Caco-2 (cell line): ENCODE measurements around the gene BID. TPM values are rescaled to one million over a fixed set of nuclear protein-coding genes. Genes with fewer than 3 reads are reported as not detected.

Experiments
- BruUV-seq: library from RNA; stranded (reverse); fragments of 400-500 nt; replicated peaks from 2 replicates; lab custom pipeline; 2021; lab: Mats Ljungman, UMichigan
- CTCF ChIA-PET: fragments of 300-600 bp; sonication (Branson Sonifier 250); formaldehyde crosslinking; loops from one replicate; lab custom pipeline; 2022; ENCODE audit warnings: antibody characterized with exemption; lab: Charles Lee
- POLR2A ChIA-PET: fragments of 300-600 bp; sonication (Branson Sonifier 250); formaldehyde crosslinking; loops from one replicate; lab custom pipeline; 2022; ENCODE audit warnings: antibody characterized with exemption; lab: Charles Lee
- DNase-seq, 2 experiments: peaks; one replicate each; pipeline versions ENCODE4 v3.0.0 to v3.0.0-alpha.2; 2020 to 2022
- H3K27me3 ChIP-seq: replicated peaks from 2 replicates; pipeline ENCODE4 v1.6.0; 2011; ENCODE audit warnings: low read length; ENCODE audit not compliant: control insufficient read depth, insufficient read depth
- H3K36me3 ChIP-seq: 2 replicates; pipeline ENCODE4 v1.5.1; 2011; ENCODE audit warnings: low read length; ENCODE audit not compliant: control insufficient read depth, insufficient read depth
- H3K4me1 ChIP-seq: fragments of 250-450 bp; sonication (Bioruptor Pico); 2 replicates; pipeline ENCODE4 v1.5.1; 2020; ENCODE audit warnings: mild to moderate bottlenecking
- H3K4me3 ChIP-seq: 2 replicates; pipeline ENCODE4 v1.5.1; 2011; ENCODE audit warnings: low read depth, mild to moderate bottlenecking, control low read depth, low read length
- H3K9me3 ChIP-seq: fragments of 250-450 bp; sonication (Bioruptor Pico); 2 replicates; pipeline ENCODE4 v1.5.1; 2020; ENCODE audit warnings: mild to moderate bottlenecking, moderate library complexity
- H3K27ac Mint-ChIP-seq: one replicate; pipeline ENCODE4 v1.8.0; 2022; ENCODE audit warnings: mixed read lengths; ENCODE audit not compliant: unreplicated experiment
- H3K27me3 Mint-ChIP-seq: one replicate; pipeline ENCODE4 v1.8.0; 2022; ENCODE audit warnings: mixed read lengths; ENCODE audit not compliant: insufficient read depth, unreplicated experiment
- H3K36me3 Mint-ChIP-seq: one replicate; pipeline ENCODE4 v1.8.0; 2022; ENCODE audit warnings: mild to moderate bottlenecking, mixed read lengths; ENCODE audit not compliant: insufficient read depth, unreplicated experiment
- H3K4me1 Mint-ChIP-seq: one replicate; pipeline ENCODE4 v1.8.0; 2022; ENCODE audit warnings: low read depth, mixed read lengths; ENCODE audit not compliant: unreplicated experiment
- H3K4me3 Mint-ChIP-seq: one replicate; pipeline ENCODE4 v1.8.0; 2022; ENCODE audit warnings: mild to moderate bottlenecking, moderate library complexity, mixed read lengths; ENCODE audit not compliant: unreplicated experiment
- H3K9me3 Mint-ChIP-seq: one replicate; pipeline ENCODE4 v1.8.0; 2022; ENCODE audit warnings: mixed read lengths; ENCODE audit not compliant: unreplicated experiment
- CTCF ChIP-seq, 2 experiments: fragments of 200-600 bp in 1 of 2; IDR thresholded peaks; 1 replicate in 1 of 2; 2 replicates in 1 of 2; pipeline versions ENCODE4 v1.5.1 to v1.8.0; 2011 to 2022; ENCODE audit warnings: antibody characterized with exemption in 1 of 2, control low read depth in 1 of 2, inconsistent platforms in 1 of 2, low read depth in 1 of 2, low read length in 1 of 2, mild to moderate bottlenecking in 1 of 2, moderate library complexity in 1 of 2; ENCODE audit not compliant: insufficient read depth in 1 of 2, severe bottlenecking in 1 of 2, unreplicated experiment in 1 of 2
- intact Hi-C: fragments of 100-400 bp; cut with micrococcal nuclease; formaldehyde crosslinking; loops from one replicate; pipeline ENCODE4 v1.10.0; 2022; ENCODE audit not compliant: unreplicated experiment
- total RNA-seq: library from RNA; stranded (reverse); gene quantifications from 2 replicates; pipeline ENCODE4 v1.2.3, GENCODE V29; 2022

The BID gene
- total RNA-seq, 1 experiment from 2014 or later: 28.2 TPM

- no peak for DNase-seq
- Mint-ChIP-seq H3K9me3 (no peaks in the 10 kb centered on the region), H3K36me3 (peaks cover 10% of the 10 kb centered on the region), H3K27ac (no peak overlapping the region), H3K27me3 (no peaks in the 10 kb centered on the region), H3K4me3 (no peak overlapping the region), H3K4me1 (peaks cover 6% of the 10 kb centered on the region)
- no peaks in the 10 kb centered on the region; the same call in 1 of the 2 replicates for H3K36me3 ChIP-seq
- H3K9me3 ChIP-seq: no peaks in the 10 kb centered on the region
- POLR2A ChIA-PET: no interaction called here
- H3K4me1 ChIP-seq: peaks cover 9% of the 10 kb centered on the region; the same call in 1 of the 2 replicates
- CTCF ChIA-PET: no interaction called here
- no TSS peak for BruUV-seq
- no peaks in the 10 kb centered on the region for H3K27me3 ChIP-seq
- intact Hi-C loops: no loop called here
- no peak overlapping the region for H3K4me3 ChIP-seq
- no peak for TF ChIP-seq CTCF (IDR thresholded peaks at IDR 0.05; ENCODE audit: insufficient read depth in 1 of 2, low read depth in 1 of 2, low read length in 1 of 2, severe bottlenecking in 1 of 2, unreplicated experiment in 1 of 2)
Measured at GRCh38 chr22:17770180-17771077, 3.8 kb downstream of the BID start.

GRCh38 chr22:17769716-17770082, 4.6 kb downstream of the BID start:
- DNase-seq: no peak
- H3K27me3 ChIP-seq: no peaks in the 10 kb centered on the region
- intact Hi-C loops: no loop called here
- no peak for TF ChIP-seq CTCF (IDR thresholded peaks at IDR 0.05; ENCODE audit: insufficient read depth in 1 of 2, low read depth in 1 of 2, low read length in 1 of 2, severe bottlenecking in 1 of 2, unreplicated experiment in 1 of 2)
- H3K9me3 ChIP-seq: no peaks in the 10 kb centered on the region
- H3K4me3 ChIP-seq: no peak overlapping the region
- no peak overlapping the region for H3K4me3 Mint-ChIP-seq
- peaks cover 6% of the 10 kb centered on the region for H3K4me1 Mint-ChIP-seq
- no peaks in the 10 kb centered on the region for H3K27me3 Mint-ChIP-seq
- H3K27ac Mint-ChIP-seq: no peak overlapping the region
- ChIA-PET POLR2A (no interaction called here), CTCF (no interaction called here)
- H3K4me1 ChIP-seq: peaks cover 9% of the 10 kb centered on the region; the same call in 1 of the 2 replicates
- BruUV-seq: no TSS peak
- no peaks in the 10 kb centered on the region for H3K9me3 Mint-ChIP-seq
- H3K36me3 ChIP-seq: no peaks in the 10 kb centered on the region; the same call in 1 of the 2 replicates
- peaks cover 7% of the 10 kb centered on the region for H3K36me3 Mint-ChIP-seq

GRCh38 chr22:17769013-17769715, 5.1 kb downstream of the BID start:
- Mint-ChIP-seq H3K27me3 (no peaks in the 10 kb centered on the region), H3K27ac (no peak overlapping the region), H3K36me3 (peaks cover 7% of the 10 kb centered on the region), H3K4me1 (peaks cover 9% of the 10 kb centered on the region), H3K9me3 (no peaks in the 10 kb centered on the region), H3K4me3 (no peak overlapping the region)
- ChIA-PET CTCF (no interaction called here), POLR2A (no interaction called here)
- H3K4me3 ChIP-seq: no peak overlapping the region
- intact Hi-C loops: no loop called here
- no peaks in the 10 kb centered on the region for H3K27me3 ChIP-seq
- DNase-seq: no peak
- H3K9me3 ChIP-seq: no peaks in the 10 kb centered on the region
- H3K36me3 ChIP-seq: no peaks in the 10 kb centered on the region; the same call in 1 of the 2 replicates
- BruUV-seq: no TSS peak
- peaks cover 9% of the 10 kb centered on the region; the same call in 1 of the 2 replicates for H3K4me1 ChIP-seq
- no peak for TF ChIP-seq CTCF (IDR thresholded peaks at IDR 0.05; ENCODE audit: insufficient read depth in 1 of 2, low read depth in 1 of 2, low read length in 1 of 2, severe bottlenecking in 1 of 2, unreplicated experiment in 1 of 2)
